GM18520 (cell line): ENCODE results near the gene CFAP61.
"Not testable (repeated sequence)": the region's sequence is repeated elsewhere in the genome, so short reads cannot be mapped to it uniquely, and the experiment has no call there.

Source experiments
- ATAC-seq: cut with Tn5 transposase; IDR thresholded peaks from one replicate; pipeline ENCODE4 v1.9.1; 2021; ENCODE audit not compliant: unreplicated experiment

The CFAP61 gene

GRCh38 chr20:20209684-20210083 lies 157.4 kb downstream of the CFAP61 start:
- no peak for ATAC-seq

- ATAC-seq, result no peak
These were observed 158.0 kb downstream of the CFAP61 start for GRCh38 chr20:20210327-20210726.

GRCh38 chr20:20210943-20211273 lies 158.6 kb downstream of the CFAP61 start:
- ATAC-seq, result no peak

- no peak for ATAC-seq
These were observed 159.1 kb downstream of the CFAP61 start for GRCh38 chr20:20211274-20211987.

- no peak for ATAC-seq
These were observed 159.7 kb downstream of the CFAP61 start for GRCh38 chr20:20211988-20212518.

- ATAC-seq, result no peak
These were observed 160.4 kb downstream of the CFAP61 start for GRCh38 chr20:20212675-20213096.

- no peak for ATAC-seq
These were observed 161.3 kb downstream of the CFAP61 start for GRCh38 chr20:20213526-20214121.

- no peak for ATAC-seq
These were observed 162.5 kb downstream of the CFAP61 start for GRCh38 chr20:20214757-20215275.

- no peak for ATAC-seq
These were observed 163.8 kb downstream of the CFAP61 start for GRCh38 chr20:20215976-20216727.

GRCh38 chr20:20216941-20217340 lies 164.6 kb downstream of the CFAP61 start:
- ATAC-seq, result no peak

GRCh38 chr20:20217621-20218020 lies 165.3 kb downstream of the CFAP61 start:
- no peak for ATAC-seq

GRCh38 chr20:20218106-20218505 lies 165.8 kb downstream of the CFAP61 start:
- ATAC-seq, result not testable (repeated sequence)

GRCh38 chr20:20219016-20219415 lies 166.7 kb downstream of the CFAP61 start:
- ATAC-seq, result no peak

- no peak for ATAC-seq
These were observed 167.8 kb downstream of the CFAP61 start for GRCh38 chr20:20220134-20220533.

GRCh38 chr20:20223981-20224380 lies 171.6 kb downstream of the CFAP61 start:
- ATAC-seq, result no peak

- no peak for ATAC-seq
These were observed 172.5 kb downstream of the CFAP61 start for GRCh38 chr20:20224806-20225205.

GRCh38 chr20:20225325-20226043 lies 173.2 kb downstream of the CFAP61 start:
- ATAC-seq, result no peak

GRCh38 chr20:20226554-20226953 lies 174.2 kb downstream of the CFAP61 start:
- ATAC-seq, result no peak

GRCh38 chr20:20227013-20227571 lies 174.8 kb downstream of the CFAP61 start:
- ATAC-seq, result no peak

- ATAC-seq, result no peak
These were observed 176.0 kb downstream of the CFAP61 start for GRCh38 chr20:20228351-20228750.

- no peak for ATAC-seq
These were observed 177.3 kb downstream of the CFAP61 start for GRCh38 chr20:20229595-20229994.
